ENCODE results near the gene CAMK2N1.
"Not testable (repeated sequence)": the region's sequence is repeated elsewhere in the genome, so short reads cannot be mapped to it uniquely, and the experiment has no call there.

CAMK2N1 gene

DNA sequence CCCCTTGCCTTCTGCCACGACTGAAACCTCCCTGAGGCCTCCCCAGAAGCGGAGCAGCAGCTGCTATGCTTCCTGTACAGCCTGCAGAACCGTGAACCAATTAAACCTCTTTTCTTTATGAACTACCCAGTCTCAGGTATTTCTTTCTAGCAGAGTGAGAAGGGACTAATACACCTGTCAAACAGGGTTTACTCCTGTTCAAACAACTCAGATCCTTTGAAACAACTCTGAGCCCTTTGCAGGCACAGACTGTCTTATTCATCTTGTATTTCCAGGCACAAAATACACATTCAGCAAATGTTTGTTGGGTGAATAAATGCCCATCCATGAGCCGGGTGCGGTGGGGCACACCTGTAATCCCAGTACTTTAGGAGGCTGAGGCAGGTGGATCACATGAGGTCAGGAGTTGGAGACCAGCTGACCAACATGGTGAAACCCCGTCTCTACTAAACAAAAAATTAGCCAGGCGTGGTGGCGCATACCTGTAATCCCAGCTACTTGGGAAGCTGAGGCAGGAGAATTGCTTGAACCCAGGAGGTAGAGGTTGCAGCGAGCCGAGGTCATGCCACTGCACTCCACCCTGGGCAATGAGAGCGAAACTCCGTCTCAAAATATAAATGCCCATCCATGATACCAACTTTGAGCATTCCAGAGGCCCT is 10.8 kb upstream of the CAMK2N1 start:
- not testable (repeated sequence) for DNase-seq (ENCODE audit: low read depth in 2 of 2)

DNA sequence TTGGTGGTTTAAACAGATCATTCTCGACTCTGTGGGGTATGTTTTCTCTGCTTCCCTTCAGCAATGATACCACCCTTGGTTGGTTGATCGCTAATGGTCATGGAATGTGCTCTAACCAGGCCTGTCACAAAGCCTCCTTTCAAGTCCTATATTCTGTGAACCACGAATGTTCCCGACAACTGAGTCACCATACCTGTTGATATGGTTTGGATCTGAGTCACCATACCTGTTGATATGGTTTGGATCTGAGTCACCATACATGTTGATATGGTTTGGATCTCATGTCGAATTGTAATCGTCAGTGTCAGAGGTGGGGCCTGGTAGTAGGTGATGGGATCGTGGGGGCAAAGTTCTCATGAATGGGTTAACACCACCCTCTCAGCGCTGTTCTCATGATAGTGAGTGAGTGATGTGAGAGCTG is 10.2 kb upstream of the CAMK2N1 start:
- DNase-seq (ENCODE audit: low read depth in 2 of 2) = no peak

DNA sequence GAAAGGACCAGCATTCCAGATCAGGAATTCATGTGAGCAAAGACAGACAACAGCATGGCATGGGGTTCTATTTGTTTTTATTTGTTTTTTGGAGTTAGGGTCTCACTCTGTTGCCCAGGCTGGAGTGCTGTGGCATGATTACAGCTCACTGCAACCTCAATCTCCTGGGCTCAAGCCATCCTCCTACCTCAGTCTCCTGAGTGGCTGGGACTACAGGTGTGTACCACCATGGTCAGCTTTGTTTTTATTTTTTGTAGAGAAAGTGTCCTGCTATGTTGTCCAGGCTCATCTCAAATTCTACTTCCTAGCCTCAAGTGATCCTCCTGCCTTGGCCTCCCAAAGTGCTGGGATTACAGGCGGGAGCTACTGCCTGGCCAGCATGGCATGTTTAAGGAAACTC is 9.7 kb upstream of the CAMK2N1 start:
- no peak for DNase-seq (ENCODE audit: low read depth in 2 of 2)

DNA sequence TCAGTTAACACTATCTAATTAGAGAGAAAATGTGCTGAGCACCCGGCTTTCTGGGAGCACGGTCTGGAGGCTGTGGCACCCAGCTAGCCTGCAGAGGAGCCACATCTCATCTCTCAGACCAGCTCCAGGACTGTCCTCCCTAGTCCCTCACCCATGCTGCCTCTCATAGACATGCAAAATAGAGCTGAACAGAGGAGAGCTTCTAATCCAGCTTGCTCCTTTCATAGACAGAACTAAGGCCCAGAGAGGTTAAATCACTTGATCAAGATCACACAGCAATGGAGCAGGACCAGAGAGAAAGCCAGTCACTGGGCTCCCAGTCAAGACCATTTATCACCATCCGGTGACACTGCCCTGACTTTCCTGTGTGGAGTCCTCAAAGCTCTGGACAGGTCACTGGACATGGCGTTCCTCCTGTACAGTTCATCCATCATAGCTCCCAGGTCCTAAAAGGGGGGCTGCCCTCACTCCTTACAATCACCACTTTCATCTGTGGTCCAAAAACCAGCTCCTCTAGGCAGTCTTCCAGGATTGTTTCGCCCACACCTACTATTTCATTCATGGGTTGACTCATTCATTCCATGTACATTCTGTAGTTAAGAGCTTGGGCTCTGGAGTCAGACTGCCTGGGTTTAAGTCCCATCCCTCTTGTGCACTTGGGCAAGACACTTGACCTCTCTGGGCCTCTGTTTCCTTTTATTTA is 8.8 kb upstream of the CAMK2N1 start:
- DNase-seq (ENCODE audit: low read depth in 2 of 2) = no peak

DNA sequence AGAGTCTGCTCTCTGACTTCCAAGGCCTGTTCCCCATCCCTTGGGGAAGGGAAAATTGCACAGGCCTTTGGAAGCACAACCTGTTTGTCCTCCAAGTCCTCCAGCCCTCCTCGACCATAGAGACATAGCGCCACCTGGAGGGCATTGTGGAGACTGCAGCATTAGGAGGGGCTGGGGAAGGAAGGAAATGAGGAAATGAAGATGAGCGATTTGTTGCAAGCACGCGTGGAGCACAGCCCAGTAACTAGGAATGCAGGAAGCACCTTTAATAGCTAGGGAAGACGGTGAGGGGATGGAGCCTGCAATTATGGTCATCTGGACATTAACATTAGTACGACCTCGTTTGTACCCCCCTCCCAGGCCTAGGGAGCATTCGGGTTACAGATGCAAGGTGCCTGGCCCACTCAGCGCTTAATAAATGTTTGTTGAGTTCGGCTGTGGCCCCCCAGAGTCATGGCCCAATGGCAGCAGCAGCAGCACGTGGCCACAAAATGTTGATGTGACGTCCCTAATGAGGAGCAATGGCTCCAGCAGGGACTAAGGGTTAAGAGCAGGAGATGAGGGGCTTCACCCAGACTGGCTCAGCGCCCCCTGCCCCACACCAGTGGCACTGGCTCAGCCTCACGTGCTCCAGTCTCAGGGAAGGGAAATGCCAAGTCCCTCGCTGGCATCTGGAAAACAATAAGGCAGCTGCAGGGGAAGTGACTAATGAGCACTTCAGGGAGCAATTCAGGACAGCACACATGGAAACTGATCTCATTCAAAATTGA is 8.0 kb upstream of the CAMK2N1 start:
- DNase-seq (ENCODE audit: low read depth in 2 of 2) = peak; percentile 60 to 72

DNA sequence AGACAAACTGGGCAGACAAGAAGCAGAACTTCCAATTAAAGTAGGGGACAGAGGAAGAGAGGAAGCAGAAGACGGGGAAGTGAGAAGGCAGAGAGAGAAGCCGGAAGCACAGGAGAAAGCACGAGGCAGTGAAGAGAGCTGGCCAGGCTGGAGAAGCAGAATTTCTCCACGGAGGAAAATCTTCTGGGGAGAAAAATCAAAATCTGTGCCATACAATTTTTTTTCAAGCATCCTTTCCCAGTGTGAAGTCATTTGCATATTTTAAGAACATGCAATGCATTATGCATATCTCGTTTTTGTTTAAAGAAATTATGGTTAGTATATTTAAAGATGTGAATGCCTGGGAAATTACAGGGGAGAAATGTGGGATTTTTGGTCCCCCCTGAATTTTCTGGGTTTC is 7.3 kb upstream of the CAMK2N1 start:
- DNase-seq (ENCODE audit: low read depth in 2 of 2) = no peak

DNA sequence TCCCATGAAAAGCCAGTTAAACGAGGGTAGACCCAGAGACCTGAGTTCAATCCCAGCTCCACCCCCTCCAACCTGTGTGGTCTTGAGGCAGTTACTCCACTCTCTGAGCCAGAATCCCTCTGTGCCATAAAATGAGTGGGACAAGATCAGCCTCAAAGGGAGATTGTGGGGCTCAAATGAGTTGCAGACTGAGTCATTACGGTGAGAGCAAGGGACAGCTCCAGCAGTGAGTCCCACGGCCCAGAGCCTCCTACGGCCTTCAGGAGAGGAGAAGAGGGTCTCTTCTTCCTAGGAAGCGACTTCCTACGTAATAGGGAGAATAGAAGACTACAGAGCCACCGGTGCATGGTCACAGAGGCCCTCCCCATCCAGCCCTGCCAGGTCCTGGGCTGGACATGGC is 6.7 kb upstream of the CAMK2N1 start:
- no peak for DNase-seq (ENCODE audit: low read depth in 2 of 2)

DNA sequence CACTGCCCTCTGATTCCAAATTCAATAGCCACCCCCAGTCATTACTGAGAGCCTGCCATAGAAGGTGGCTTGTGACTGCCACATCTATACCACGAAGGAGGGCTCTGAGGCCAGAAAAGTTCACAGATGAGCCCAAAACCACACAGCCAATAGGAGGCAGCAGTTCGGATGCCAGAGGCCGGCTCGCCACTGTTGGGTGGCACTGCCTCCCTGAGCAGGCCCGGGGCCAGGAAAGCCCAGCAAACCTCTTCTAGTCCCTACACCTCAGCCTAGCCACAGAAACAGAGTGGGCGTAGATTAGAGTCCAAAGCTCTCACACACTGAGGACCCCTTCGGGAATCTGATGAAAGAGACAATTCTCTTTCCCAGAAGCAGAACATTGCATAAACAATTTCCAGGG is 5.9 kb upstream of the CAMK2N1 start:
- no peak for DNase-seq (ENCODE audit: low read depth in 2 of 2)

DNA sequence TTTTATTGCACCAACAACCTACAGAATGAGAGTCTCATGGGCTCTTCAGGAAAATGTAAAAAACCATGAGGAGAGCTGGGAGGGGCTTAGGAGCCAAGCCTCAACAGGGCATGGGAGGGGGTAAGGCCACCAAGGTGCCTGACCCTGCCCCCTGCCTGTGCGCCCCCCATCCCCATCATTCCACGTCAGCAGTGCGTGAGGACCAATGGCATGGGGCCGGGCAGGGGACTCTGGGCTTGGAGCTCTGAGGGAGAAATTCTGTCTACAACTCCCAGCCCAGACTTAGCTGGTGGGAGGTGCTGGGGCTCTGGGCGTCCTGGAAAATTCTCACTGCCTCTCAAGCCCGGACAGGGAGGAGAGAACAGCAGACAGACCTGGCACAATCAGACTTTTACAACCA is 5.2 kb upstream of the CAMK2N1 start:
- DNase-seq (ENCODE audit: low read depth in 2 of 2) = no peak

DNA sequence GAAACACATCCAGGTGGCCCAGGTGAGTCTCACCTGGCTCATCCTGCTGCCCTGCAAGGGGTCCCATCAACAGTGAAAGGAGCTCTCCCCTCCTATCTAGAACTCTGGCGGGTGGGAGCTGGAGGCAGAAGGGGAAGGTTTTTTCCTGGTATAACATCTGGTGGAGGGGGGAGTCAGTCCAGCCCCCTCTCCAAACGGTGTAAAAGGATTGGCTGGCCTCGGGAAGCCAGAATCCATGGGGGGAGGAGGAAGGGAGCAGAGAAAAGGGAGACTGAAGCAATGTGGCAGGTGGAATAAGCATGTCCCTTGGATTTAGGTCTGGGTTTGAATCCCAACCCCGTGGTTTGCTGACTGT is 1.2 kb upstream of the CAMK2N1 start:
- no peak for DNase-seq (ENCODE audit: low read depth in 2 of 2)

DNA sequence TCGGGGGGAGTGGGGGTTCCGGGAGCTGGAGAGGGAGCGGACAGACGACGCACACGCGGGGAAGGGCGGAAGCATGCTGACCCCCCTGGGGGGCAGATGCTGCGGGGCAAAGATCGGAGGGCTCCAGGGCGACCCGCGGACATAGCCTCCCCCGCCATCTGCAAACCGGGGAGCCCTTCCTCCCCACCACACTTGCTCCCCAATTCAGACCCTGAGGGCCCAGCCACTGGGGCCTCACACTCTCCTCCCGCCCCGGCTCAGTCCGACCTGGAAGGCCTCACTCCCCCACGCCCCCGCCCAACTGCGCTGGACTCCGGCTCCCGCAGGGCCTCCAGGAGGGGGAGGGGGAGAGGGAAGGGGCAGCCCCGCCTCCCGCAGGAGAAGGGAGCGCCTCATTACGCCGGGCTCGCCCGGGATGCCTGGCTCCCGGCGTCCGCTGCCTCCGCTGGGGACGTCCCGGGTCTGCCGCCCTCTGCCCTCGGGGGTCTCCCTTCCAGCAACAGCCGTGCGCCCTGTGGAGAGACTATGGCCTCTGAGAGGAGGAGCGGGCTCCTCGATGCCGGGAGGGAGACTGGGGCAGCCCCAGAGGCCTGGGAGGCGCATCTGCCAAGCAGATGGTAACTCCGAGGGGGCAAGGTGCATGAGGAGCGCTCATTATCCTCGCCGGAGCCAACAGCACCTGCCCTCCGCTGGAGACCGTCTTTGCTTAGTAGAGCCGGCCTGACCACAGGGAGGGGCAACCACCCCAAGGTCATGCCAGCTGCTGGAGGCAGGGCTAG is 636 bp upstream of the CAMK2N1 start:
- no peak for DNase-seq (ENCODE audit: low read depth in 2 of 2)

DNA sequence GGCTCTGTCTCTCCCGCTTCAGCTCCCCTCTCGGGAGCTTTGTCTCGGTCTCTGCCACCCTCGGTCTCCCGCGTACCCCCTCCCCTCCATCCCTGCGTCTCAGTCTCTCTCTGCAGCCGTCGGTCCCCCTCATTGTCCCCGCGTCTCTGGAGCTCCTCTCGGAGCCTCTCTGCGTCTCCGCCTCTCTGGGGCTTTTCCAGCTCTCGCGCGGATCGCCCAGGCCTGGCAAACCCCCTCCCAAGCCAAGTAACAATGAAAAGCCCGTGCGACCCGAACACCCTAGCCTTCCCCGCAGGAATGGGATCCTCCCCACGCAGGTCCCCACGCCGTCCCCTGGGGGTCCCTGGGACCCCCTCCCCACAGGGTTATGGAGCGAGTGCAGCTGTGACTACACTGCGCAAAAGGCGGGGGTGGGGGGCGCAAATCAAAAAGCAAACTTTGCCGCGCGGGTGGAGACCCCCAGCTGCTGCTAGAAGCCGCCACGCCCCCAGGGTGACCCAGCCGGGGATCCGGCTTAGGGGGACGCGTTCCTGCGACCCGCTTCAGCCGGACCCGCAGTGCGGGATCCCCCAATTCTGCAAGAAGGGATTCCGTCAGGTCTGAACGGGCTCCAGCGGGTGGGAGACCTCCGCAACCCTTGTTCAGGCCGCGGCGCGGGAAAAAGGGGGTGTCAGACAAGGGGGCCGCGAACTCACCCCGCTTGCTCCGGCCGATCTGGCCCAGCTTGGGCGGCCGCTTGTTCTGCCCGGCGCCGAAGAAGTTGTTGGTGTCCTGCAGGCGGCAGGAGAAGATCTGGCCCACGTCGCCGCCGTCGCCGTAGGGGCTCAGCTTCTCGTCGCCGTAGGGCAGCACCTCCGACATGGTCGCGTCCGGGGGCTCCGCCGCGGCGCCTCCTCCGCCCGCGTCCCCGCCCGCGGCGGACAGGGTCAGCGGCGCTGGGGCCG is 1.2 kb downstream of the CAMK2N1 start:
- DNase-seq (ENCODE audit: low read depth in 2 of 2) = no peak

DNA sequence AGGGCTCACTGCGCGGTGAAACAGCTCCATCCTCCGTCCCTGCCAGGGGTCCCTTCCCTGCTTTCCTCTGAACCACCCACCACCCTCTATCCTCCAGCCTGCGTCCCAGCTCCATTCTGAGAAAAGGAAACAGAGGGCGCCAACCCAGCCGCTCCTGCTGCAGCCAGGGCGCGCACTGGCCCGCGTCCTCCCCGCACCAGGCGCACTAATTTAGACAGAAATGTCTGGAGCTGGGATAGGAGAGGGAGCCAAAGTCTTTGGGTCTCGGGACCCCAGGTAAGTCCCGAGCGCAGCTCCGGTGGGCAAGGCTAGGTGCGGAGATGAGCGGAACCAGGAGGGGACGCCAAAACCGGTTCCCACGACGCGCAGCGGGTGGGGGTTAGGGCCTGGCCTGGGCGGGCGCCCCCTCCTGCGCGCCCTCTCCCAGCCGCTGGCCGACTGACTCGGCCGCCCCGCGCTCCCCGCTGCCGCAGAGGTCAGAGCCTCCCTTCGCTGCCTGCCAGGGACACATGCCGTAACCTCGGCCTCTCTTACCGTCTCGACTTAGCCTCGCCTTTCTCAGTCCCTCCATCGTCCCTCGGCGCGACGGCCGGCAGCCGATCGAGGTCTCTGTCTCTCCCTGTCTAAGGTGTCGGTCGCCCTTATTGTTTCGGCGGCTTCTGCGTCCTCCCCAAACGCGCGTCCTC is 2.0 kb downstream of the CAMK2N1 start:
- no peak for DNase-seq (ENCODE audit: low read depth in 2 of 2)

DNA sequence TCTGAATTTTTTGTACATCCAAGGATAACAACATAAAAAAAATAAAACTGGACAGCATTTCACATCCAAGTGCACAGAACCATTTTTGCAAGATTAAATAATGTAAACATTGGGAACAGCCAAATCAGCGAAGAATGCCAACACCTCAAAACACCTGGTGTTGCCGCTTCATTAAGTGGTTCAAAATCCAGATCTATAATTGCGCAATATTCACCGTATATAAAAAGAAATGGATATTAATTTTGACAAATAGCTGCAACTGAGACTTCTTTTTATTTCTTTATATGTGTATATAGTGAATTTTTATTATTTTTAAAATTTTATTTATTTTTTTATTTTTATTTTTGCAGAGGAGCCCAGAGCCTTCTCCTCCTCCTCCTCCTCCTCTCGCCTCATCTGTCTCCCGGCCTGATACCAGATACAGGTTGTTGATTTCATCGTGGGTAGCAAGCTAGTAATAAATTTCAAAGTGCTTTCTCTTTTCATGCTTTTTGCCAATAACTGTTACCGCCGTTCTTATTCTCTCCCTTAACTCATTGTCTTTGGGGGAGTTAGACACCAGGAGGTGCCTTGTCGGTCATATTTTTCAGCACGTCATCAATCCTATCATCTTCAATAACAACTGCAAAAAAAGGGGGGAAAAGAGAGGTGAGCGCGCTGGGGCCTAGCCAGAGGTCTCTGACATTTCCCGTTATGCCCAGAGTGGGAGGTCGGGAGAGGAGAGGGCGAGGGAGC is 2.7 kb downstream of the CAMK2N1 start:
- no peak for DNase-seq (ENCODE audit: low read depth in 2 of 2)

DNA sequence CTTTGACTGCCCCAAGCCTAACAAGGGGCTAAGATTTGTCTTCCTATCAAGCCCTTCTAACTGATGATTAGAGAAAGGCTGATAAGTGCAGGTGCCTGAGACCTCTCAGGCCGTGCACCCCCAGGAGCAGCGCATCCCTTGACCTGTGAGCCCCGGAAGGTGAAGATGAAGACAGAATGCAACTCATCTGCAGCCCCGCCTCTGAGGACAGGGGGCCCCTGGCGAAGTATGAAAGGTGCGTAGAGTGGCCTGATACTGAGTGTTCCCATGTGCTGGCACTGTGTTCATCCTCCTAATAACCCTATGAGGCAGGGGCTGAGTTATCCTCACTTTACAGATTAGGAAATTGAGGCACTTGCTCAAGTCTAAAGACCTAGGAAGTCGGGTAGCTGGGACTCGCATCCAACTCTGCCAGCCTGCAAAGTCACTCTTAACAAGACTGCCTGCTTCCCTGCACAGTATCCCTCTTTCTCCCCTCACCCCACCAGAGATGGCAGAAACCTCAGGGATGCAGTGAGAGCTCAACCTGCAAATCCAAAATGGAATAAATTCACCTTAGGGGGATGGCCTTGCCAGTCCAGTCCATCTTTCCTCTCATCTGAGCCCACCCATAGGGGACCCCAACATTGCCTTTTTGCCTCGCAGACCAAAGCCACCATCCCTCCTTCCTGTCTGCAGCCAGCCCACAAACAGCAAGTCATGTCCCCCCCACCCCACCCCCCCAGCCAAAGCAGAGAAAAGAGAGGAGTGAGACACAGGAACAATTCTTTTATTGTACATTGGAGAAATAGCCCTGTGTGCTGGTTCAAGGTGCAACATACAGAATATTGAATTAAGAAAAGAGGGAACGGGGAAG is 4.1 kb downstream of the CAMK2N1 start:
- no peak for DNase-seq (ENCODE audit: low read depth in 2 of 2)

DNA sequence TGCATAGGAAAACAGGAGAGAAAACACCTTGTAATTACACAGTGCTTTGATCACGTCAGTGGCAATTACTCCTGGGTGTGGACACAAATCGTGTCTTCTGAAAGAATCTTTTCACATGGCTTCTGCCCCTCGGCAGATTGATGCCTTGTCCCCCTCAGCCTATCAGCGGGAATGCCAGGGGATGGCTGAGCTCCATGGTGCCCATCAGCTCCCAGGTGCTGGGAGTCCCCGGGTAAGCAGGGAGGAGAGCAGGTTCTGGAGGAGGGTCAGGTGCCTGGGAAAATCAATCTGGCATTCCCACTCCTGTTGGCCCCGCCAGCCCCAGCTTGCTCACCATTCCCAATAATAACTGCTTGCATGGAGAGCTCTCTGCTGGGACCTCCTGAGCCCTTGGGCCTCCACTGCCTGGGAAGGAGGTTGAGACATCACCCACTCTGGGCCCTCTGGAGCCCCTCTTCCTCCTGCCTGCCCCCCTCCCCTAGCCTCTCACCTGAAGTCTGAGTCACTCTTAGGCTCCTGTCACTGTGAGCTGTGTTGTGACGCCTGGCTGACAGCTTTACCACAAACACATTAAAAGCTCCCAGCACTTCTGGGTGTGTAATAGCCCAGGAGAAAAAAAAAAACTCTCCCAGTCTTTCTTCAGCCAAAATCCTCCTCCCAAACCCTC is 4.9 kb downstream of the CAMK2N1 start:
- no peak for DNase-seq (ENCODE audit: low read depth in 2 of 2)

DNA sequence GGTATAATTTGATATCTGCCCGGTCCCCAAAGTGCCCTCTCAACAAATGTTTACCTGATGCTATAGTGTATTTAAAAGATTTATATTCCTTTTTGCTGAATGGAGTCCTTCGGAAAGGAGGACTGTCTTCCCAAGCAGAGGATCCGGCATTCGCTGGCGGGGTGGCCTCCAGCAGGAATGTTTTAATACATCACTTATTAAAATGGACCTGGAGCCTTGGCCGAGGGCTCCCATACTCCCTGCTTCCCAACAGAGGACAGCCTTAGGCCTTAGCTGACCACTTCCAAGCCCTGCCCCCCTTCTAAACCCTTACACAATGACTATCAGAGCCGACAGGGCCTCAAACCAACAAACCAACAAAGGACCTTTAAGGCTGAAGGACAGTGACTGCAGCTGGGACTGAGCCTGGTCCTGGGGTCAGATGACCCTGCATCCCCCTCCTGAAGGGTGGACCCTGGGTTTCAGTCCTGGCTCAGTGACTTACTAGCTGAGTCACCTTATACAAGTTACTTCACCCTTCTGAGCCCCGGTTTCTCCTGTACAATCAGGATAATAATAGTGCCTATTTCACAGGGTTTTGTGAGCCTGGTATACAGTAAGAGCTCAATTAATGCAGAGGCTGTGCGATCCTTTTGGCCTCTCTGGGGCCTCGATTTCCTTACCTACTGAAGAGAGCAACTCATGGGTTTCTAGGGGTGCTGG is 5.6 kb downstream of the CAMK2N1 start:
- no peak for DNase-seq (ENCODE audit: low read depth in 2 of 2)

DNA sequence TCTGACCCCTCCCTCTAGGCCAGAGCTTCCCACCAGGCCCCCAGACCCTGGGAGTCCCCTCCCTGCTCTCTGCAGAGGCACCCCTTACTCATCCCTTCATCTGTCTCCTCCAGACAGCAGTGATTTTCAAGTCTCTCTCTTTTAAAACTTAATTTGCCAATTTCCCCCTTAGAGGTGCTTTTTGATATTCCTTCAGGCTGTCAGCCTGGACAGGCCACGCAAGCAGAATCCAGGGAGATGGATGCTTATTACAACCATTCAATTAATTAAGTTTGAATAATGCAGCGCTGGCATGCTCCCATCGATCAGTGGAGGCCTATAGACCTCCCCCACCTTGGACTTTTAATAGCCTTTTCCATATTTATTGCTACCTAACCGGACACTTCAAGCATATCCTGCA is 6.2 kb downstream of the CAMK2N1 start:
- no peak for DNase-seq (ENCODE audit: low read depth in 2 of 2)
